ENCODE data around the gene C9orf72. TPM values are rescaled to one million over a fixed set of nuclear protein-coding genes. Genes with fewer than 3 reads are reported as not detected.
"Not testable (repeated sequence)": the region's sequence is repeated elsewhere in the genome, so short reads cannot be mapped to it uniquely, and the experiment has no call there.

The C9orf72 gene
- total RNA-seq, 4 donors from 2014 or later, result 7.9 to 31.0 (median 15.0) TPM

DNA sequence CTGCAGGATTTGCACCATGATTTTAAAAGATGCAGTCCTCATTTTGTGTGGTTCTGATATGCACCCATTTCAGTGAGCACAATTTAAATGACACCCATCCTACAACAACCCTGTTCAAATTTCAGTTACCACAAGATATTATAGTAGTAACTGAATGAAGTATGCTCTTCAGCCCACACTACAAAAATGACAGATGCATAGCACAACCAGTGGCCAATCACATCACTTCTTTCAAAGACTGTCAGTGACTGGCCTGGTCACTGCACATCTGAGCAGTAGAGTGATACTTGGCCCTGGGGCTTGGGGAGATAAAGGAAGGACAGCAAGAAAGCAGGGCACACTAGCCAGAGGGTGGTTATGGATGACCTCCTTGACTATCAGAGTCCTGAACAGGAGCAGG lies 69.0 kb downstream of the C9orf72 start:
- DNase-seq, result no peak
- H3K36me3 ChIP-seq, result no peaks in the 10 kb centered on the region
- H3K9me3 ChIP-seq, result no peaks in the 10 kb centered on the region
- no peak overlapping the region for H3K27ac ChIP-seq
- H3K4me3 ChIP-seq, result no peak overlapping the region
- TF ChIP-seq POLR2A (IDR thresholded peaks at IDR 0.05) (no peak), EP300 (IDR thresholded peaks at IDR 0.05; ENCODE audit: low read depth) (no peak), POLR2AphosphoS5 (IDR thresholded peaks at IDR 0.05) (no peak)
- TF ChIP-seq, protein P1, sequence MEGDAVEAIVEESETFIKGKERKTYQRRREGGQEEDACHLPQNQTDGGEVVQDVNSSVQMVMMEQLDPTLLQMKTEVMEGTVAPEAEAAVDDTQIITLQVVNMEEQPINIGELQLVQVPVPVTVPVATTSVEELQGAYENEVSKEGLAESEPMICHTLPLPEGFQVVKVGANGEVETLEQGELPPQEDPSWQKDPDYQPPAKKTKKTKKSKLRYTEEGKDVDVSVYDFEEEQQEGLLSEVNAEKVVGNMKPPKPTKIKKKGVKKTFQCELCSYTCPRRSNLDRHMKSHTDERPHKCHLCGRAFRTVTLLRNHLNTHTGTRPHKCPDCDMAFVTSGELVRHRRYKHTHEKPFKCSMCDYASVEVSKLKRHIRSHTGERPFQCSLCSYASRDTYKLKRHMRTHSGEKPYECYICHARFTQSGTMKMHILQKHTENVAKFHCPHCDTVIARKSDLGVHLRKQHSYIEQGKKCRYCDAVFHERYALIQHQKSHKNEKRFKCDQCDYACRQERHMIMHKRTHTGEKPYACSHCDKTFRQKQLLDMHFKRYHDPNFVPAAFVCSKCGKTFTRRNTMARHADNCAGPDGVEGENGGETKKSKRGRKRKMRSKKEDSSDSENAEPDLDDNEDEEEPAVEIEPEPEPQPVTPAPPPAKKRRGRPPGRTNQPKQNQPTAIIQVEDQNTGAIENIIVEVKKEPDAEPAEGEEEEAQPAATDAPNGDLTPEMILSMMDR (IDR thresholded peaks at IDR 0.05), result no peak
- H3K27me3 ChIP-seq, result no peaks in the 10 kb centered on the region
- peaks cover 0 to 7% (median 0%) of the 10 kb centered on the region in 4 donors for H3K4me1 ChIP-seq
- in situ Hi-C loops (cut with MboI; ENCODE audit: low pct_ligation_motif_present in 1 of 4, low pct_unique_long_range_greater_than_20kb in 1 of 4, low sequenced_read_pairs in 3 of 4) (no loop called here), intact Hi-C loops (cut with DNase I; ENCODE audit: low total_unique reads) (no loop called here)

DNA sequence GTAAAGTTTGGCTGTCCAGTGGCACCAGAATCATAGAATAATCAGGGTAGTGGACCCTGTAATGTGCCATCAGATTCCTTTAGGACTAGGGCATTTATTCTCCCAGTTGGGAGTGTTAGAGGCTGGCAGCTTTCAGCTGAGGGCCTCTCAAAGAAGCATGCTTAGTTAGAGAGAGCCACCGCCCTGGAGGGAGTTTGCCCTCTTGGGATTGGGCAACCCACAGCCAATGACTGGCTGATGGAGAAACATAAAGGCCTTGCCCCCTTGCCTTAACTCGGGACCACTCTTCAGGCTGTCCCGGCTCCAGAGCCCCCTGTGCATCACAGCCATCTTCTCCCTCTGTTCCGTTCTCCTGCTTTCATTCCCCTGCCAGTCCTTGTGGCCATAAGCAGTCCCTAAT lies 69.7 kb downstream of the C9orf72 start:
- Histone ChIP-seq H3K36me3 (no peaks in the 10 kb centered on the region), H3K27ac (no peak overlapping the region), H3K4me3 (no peak overlapping the region), H3K4me1 (peaks cover 0 to 7% (median 0%) of the 10 kb centered on the region in 4 donors), H3K27me3 (no peaks in the 10 kb centered on the region), H3K9me3 (no peaks in the 10 kb centered on the region)
- intact Hi-C loops (cut with DNase I; ENCODE audit: low total_unique reads) (no loop called here), in situ Hi-C loops (cut with MboI; ENCODE audit: low pct_ligation_motif_present in 1 of 4, low pct_unique_long_range_greater_than_20kb in 1 of 4, low sequenced_read_pairs in 3 of 4) (no loop called here)
- 93% methylated on average over 4 of the region's 4 CpGs; no CpG with 5 or more reads in 1 of the 2 donors for WGBS, 2 donors (ENCODE audit: low coverage in 1 of 2)
- TF ChIP-seq EP300 (IDR thresholded peaks at IDR 0.05; ENCODE audit: low read depth) (no peak), POLR2AphosphoS5 (IDR thresholded peaks at IDR 0.05) (no peak), POLR2A (IDR thresholded peaks at IDR 0.05) (no peak)
- TF ChIP-seq, protein P1 (IDR thresholded peaks at IDR 0.05), result no peak
- no peak for DNase-seq

DNA sequence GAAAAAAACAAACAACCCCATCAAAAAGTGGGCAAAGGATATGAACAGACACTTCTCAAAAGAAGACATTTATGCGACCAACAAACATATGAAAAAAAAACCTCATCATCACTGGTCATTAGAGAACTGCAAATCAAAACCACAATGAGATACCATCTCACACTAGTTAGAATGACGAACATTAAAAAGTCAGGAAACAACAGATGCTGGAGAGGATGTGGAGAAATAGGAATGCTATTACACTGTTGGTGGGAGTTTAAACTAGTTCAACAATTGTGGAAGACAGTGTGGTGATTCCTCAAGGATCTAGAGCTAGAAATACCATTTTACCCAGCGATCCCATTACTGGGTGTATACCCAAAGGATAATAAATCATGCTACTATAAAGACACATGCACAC lies 72.4 kb downstream of the C9orf72 start:
- H3K4me1 ChIP-seq, result peaks cover 0 to 19% (median under 1%) of the 10 kb centered on the region in 4 donors
- H3K9me3 ChIP-seq; H3K4me3 ChIP-seq; H3K36me3 ChIP-seq; H3K27ac ChIP-seq; in situ Hi-C loops (cut with MboI; ENCODE audit: low pct_ligation_motif_present in 1 of 4, low pct_unique_long_range_greater_than_20kb in 1 of 4, low sequenced_read_pairs in 3 of 4); DNase-seq; H3K27me3 ChIP-seq; intact Hi-C loops (cut with DNase I; ENCODE audit: low total_unique reads): not testable (repeated sequence)
- 89 to 96% methylated on average over 3 of the region's 3 CpGs for WGBS, 2 donors (ENCODE audit: low coverage in 1 of 2)

DNA sequence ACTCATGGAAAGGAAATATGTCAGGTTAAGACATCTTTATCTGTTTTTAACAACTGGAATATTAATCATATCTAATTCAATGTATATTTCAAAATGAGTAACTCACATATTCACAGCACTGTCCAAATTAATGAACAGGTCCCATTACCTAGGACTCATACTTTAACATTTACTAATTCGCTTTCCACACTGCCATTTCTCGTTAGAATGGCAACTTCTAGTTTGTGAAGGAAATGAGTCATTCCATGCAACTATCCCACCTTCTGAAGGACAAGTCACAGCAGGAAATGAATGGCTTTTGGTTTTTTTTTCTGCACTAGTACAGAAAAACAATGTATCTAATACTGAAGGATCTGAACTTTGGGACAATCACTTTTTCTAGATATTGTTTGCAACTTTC lies 73.8 kb downstream of the C9orf72 start:
- Histone ChIP-seq H3K9me3 (no peaks in the 10 kb centered on the region), H3K36me3 (no peaks in the 10 kb centered on the region), H3K4me1 (peaks cover 0 to 25% (median 2%) of the 10 kb centered on the region in 4 donors), H3K4me3 (no peak overlapping the region), H3K27ac (no peak overlapping the region), H3K27me3 (no peaks in the 10 kb centered on the region)
- no peak for DNase-seq
- intact Hi-C loops (cut with DNase I; ENCODE audit: low total_unique reads), result no loop called here
- in situ Hi-C loops (cut with MboI; ENCODE audit: low pct_ligation_motif_present in 1 of 4, low pct_unique_long_range_greater_than_20kb in 1 of 4, low sequenced_read_pairs in 3 of 4), result no loop called here
- TF ChIP-seq, protein P1 (IDR thresholded peaks at IDR 0.05), result no peak
- TF ChIP-seq EP300 (IDR thresholded peaks at IDR 0.05; ENCODE audit: low read depth) (no peak), POLR2AphosphoS5 (IDR thresholded peaks at IDR 0.05) (no peak), POLR2A (IDR thresholded peaks at IDR 0.05) (no peak)
- 22 to 60% methylated on average over 2 of the region's 2 CpGs for WGBS, 2 donors (ENCODE audit: low coverage in 1 of 2)

DNA sequence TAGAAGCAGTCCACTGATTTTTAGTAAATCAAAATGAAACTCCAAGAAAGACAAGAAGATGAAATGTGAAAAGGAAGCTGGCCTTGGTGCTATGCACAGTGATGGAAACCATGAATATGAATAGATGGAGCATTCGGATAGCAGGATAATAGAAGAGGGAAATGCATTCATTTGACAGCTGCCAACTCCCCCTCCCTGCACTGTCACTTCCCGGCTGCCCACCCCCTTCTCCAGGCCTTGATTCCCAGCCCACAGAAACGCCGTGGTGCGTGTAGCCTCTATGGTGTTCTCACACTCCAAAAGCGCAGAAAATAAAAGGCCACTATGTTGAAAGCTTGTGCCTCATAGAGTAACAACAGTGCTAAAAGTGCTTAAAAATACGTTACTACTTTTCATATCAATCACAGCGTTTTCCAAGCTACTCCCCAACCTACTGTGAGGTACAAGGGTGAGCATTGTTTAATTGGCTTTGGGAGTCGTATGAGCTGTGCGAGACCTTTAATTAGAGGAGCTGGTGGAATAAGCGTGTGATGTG lies 75.3 kb downstream of the C9orf72 start:
- Histone ChIP-seq H3K36me3 (no peaks in the 10 kb centered on the region), H3K27ac (no peak overlapping the region), H3K9me3 (no peaks in the 10 kb centered on the region), H3K4me3 (no peak overlapping the region), H3K4me1 (peaks cover 0 to 25% (median 2%) of the 10 kb centered on the region in 4 donors), H3K27me3 (no peaks in the 10 kb centered on the region)
- no peak for DNase-seq
- TF ChIP-seq, protein P1 (IDR thresholded peaks at IDR 0.05), result no peak
- TF ChIP-seq EP300 (IDR thresholded peaks at IDR 0.05; ENCODE audit: low read depth), result no peak
- TF ChIP-seq POLR2AphosphoS5 (IDR thresholded peaks at IDR 0.05), result no peak
- no peak for TF ChIP-seq POLR2A (IDR thresholded peaks at IDR 0.05)
- intact Hi-C loops (cut with DNase I; ENCODE audit: low total_unique reads) (no loop called here), in situ Hi-C loops (cut with MboI; ENCODE audit: low pct_ligation_motif_present in 1 of 4, low pct_unique_long_range_greater_than_20kb in 1 of 4, low sequenced_read_pairs in 3 of 4) (no loop called here)
- 84 to 92% methylated on average over 9 to 11 of the region's 11 CpGs for WGBS, 2 donors (ENCODE audit: low coverage in 1 of 2)
